BJ (cell line): ENCODE data around the gene MARCHF9. TPM values are rescaled to one million over a fixed set of nuclear protein-coding genes. Genes with fewer than 3 reads are reported as not detected.

Experiments used
- CTCF ChIA-PET: fragments of 350-600 bp; formaldehyde crosslinking; extraction: SDS; loops from one replicate; lab custom pipeline; 2021; ENCODE audit warnings: antibody characterized with exemption, inconsistent platforms; lab: Yijun Ruan, JAX
- POLR2A ChIA-PET: fragments of 300-600 bp; sonication (Branson Sonifier 250); formaldehyde crosslinking; extraction: SDS; loops from one replicate; lab custom pipeline; 2021; ENCODE audit warnings: antibody characterized with exemption; lab: Charles Lee
- DNase-seq: peaks from one replicate; pipeline ENCODE4 v3.0.0-alpha.2; 2011; ENCODE audit warnings: low read depth
- H3K27me3 ChIP-seq: 2 replicates; pipeline ENCODE4 v1.6.0; 2011; ENCODE audit warnings: low read length; ENCODE audit not compliant: control insufficient read depth, insufficient read depth
- H3K36me3 ChIP-seq: 2 replicates; pipeline ENCODE4 v1.5.1; 2011; ENCODE audit warnings: low read length; ENCODE audit not compliant: control insufficient read depth, insufficient read depth
- H3K4me3 ChIP-seq: 2 replicates; pipeline ENCODE4 v1.5.1; 2011; ENCODE audit warnings: low read depth, mild to moderate bottlenecking, control low read depth, low read length
- CTCF ChIP-seq: IDR thresholded peaks from 2 replicates; pipeline ENCODE4 v1.5.1; 2011; ENCODE audit warnings: low read depth, mild to moderate bottlenecking, control low read depth, inconsistent platforms, low read length, moderate library complexity; ENCODE audit not compliant: insufficient read depth
- polyA plus RNA-seq: library from polyadenylated mRNA; depleted of rRNA; stranded (reverse); fragments of >200 nt; gene quantifications from 2 replicates; pipeline ENCODE4 v1.2.3, GENCODE V29; 2011

The MARCHF9 gene
- polyA plus RNA-seq, 1 experiment = 6.2 TPM

- Histone ChIP-seq H3K4me3 (no peak overlapping the region), H3K27me3 (peaks cover 36% of the 10 kb centered on the region), H3K36me3 (peaks cover 5% of the 10 kb centered on the region)
- no peak for DNase-seq
- TF ChIP-seq CTCF = no peak
- ChIA-PET POLR2A (no interaction called here), CTCF (interaction anchor here (1.4 kb wide), 1 partner anchor 16 kb away, joined by 4 read pairs; no protein-coding TSS in a partner anchor)
These were observed 12.8 kb upstream of the MARCHF9 start for GRCh38 chr12:57741844-57742738.

- peaks cover 28% of the 10 kb centered on the region for H3K27me3 ChIP-seq
- ChIA-PET CTCF (interaction anchor here (1.8 to 2.2 kb wide), 2 partner anchors 16 to 17 kb away, joined by 5 to 14 read pairs; no protein-coding TSS in a partner anchor), POLR2A (no interaction called here)
- H3K36me3 ChIP-seq = peaks cover 11% of the 10 kb centered on the region
- no peak for TF ChIP-seq CTCF
- H3K4me3 ChIP-seq = no peak overlapping the region
- DNase-seq = no peak
These were observed 11.1 kb upstream of the MARCHF9 start for GRCh38 chr12:57743769-57744168.

GRCh38 chr12:57744194-57744776 is 10.6 kb upstream of the MARCHF9 start:
- Histone ChIP-seq H3K27me3 (peaks cover 24% of the 10 kb centered on the region), H3K36me3 (peaks cover 15% of the 10 kb centered on the region), H3K4me3 (peak overlapping the region; percentile 75)
- DNase-seq = no peak
- CTCF ChIA-PET = interaction anchor here (0.9 to 2.2 kb wide), 3 partner anchors 11 to 18 kb away, joined by 3 to 14 read pairs (median 5); no protein-coding TSS in a partner anchor
- no peak for TF ChIP-seq CTCF
- POLR2A ChIA-PET = interaction anchor here (0.6 to 1.2 kb wide), 3 partner anchors 28 to 197 kb away, joined by 3 read pairs; partner anchors contain the start of genes ATP23 and EEF1AKMT3

- DNase-seq = peak; percentile 90
- Histone ChIP-seq H3K4me3 (peak within 1 kb of the TSS; percentile 75), H3K27me3 (peaks cover 18% of the 10 kb centered on the region), H3K36me3 (peaks cover 15% of the 10 kb centered on the region)
- TF ChIP-seq CTCF = no peak
- POLR2A ChIA-PET = interaction anchor here (0.6 to 1.2 kb wide), 3 partner anchors 28 to 196 kb away, joined by 3 read pairs; partner anchors contain the start of genes ATP23 and EEF1AKMT3
- CTCF ChIA-PET = interaction anchor here (0.8 to 2.2 kb wide), 6 partner anchors 8 to 19 kb away, joined by 3 to 14 read pairs (median 4); no protein-coding TSS in a partner anchor
These were observed 10.0 kb upstream of the MARCHF9 start, which contains the start of gene TSPAN31 for GRCh38 chr12:57744777-57745484. Gene TSPAN31 (plus strand): TSS chr12:57745039. CDS start chr12:57745155, 116 bp downstream.
